Endothelial cell of umbilical vein (primary cell): ENCODE data around the gene PNKP. TPM values are rescaled to one million over a fixed set of nuclear protein-coding genes. Genes with fewer than 3 reads are reported as not detected.

Experiments
- BruUV-seq: library from RNA; stranded (reverse); fragments of 400-500 nt; replicated peaks from 2 replicates; lab custom pipeline; 2021; lab: Mats Ljungman, UMichigan
- CTCF ChIA-PET: fragments of 300-600, 350-600 bp; sonication (Branson Sonifier 250); formaldehyde crosslinking; loops from one replicate; lab custom pipeline; 2021; ENCODE audit warnings: antibody characterized with exemption, inconsistent platforms; lab: Charles Lee
- POLR2A ChIA-PET: fragments of 300-600, 350-600 bp; sonication (Branson Sonifier 250); formaldehyde crosslinking; loops from one replicate; lab custom pipeline; 2021; ENCODE audit warnings: antibody characterized with exemption, inconsistent platforms; lab: Charles Lee
- DNase-seq: peaks from one replicate; pipeline ENCODE4 v3.0.0-alpha.2; 2011; ENCODE audit warnings: low read depth, low spot score
- FAIRE-seq: peaks from 2 replicates; lab custom pipeline; 2011; peaks lifted over from hg19 to GRCh38; lab: Jason Lieb, UNC
- H2AFZ ChIP-seq: 2 replicates; pipeline ENCODE4 v1.6.0; 2012; ENCODE audit warnings: low read depth, low read length, control low read depth, inconsistent platforms
- H3K27ac ChIP-seq: 2 replicates; pipeline ENCODE4 v1.5.1; 2011; ENCODE audit warnings: low read depth, mild to moderate bottlenecking, control low read depth, low read length, moderate library complexity; ENCODE audit not compliant: insufficient read depth
- H3K27me3 ChIP-seq, 2 experiments: 2 replicates each; pipeline versions ENCODE4 v1.6.0 to v1.6.1; 2011; ENCODE audit warnings: low read length in 2 of 2, mixed read lengths in 1 of 2; ENCODE audit not compliant: control insufficient read depth in 2 of 2, insufficient read depth in 2 of 2
- H3K36me3 ChIP-seq, 2 experiments: 2 replicates in 1 of 2; 3 replicates in 1 of 2; pipeline ENCODE4 v1.5.1; 2011; ENCODE audit warnings: low read length in 2 of 2, mild to moderate bottlenecking in 1 of 2, moderate library complexity in 1 of 2; ENCODE audit not compliant: control insufficient read depth in 2 of 2, insufficient read depth in 2 of 2; ENCODE audit errors: extremely low read depth in 1 of 2
- H3K4me1 ChIP-seq: 3 replicates; pipeline ENCODE4 v1.5.1; 2011; ENCODE audit warnings: mild to moderate bottlenecking, low read length; ENCODE audit not compliant: control insufficient read depth, insufficient read depth; ENCODE audit errors: extremely low read depth
- H3K4me2 ChIP-seq: 2 replicates; pipeline ENCODE4 v1.6.1; 2011; ENCODE audit warnings: low read length, control low read depth, mixed read lengths; ENCODE audit not compliant: insufficient read depth
- H3K4me3 ChIP-seq, 3 experiments: fragments of 200-600 bp in 1 of 3; sonication (generic), shearing (Covaris generic) in 1 of 3; replicated peaks in 1 of 3; 2 replicates each; pipeline ENCODE4 v1.5.1; 2011 to 2016; ENCODE audit warnings: control low read depth in 3 of 3, low read length in 3 of 3, mild to moderate bottlenecking in 2 of 3, inconsistent platforms in 1 of 3, low read depth in 1 of 3, moderate library complexity in 1 of 3; ENCODE audit not compliant: insufficient read depth in 1 of 3
- H3K79me2 ChIP-seq: 2 replicates; pipeline ENCODE4 v1.6.0; 2012; ENCODE audit warnings: low read length, inconsistent platforms; ENCODE audit not compliant: control insufficient read depth, insufficient read depth
- H3K9ac ChIP-seq: replicated peaks from 2 replicates; pipeline ENCODE3; 2011; ENCODE audit warnings: low read length, control low read depth; ENCODE audit not compliant: insufficient read depth; ENCODE audit errors: extremely low read depth
- H3K9me1 ChIP-seq: replicated peaks from 3 replicates; pipeline ENCODE4 v1.6.0; 2011; ENCODE audit warnings: mild to moderate bottlenecking, low read length; ENCODE audit not compliant: control insufficient read depth, insufficient read depth; ENCODE audit errors: extremely low read depth
- H3K9me3 ChIP-seq: replicated peaks from 2 replicates; pipeline ENCODE4 v1.5.1; 2012; ENCODE audit warnings: low read length, inconsistent platforms; ENCODE audit not compliant: control insufficient read depth, insufficient read depth
- H4K20me1 ChIP-seq: replicated peaks from 2 replicates; pipeline ENCODE3; 2011; ENCODE audit warnings: mild to moderate bottlenecking, low read length; ENCODE audit not compliant: control insufficient read depth, insufficient read depth; ENCODE audit errors: extremely low read depth
- CTCF ChIP-seq, 2 donors: IDR thresholded peaks; 1 replicate in 1 of 2; 2 replicates in 1 of 2; pipeline ENCODE4 v1.5.1; 2011; ENCODE audit warnings: low read length in 2 of 2, mild to moderate bottlenecking in 2 of 2, moderate library complexity in 2 of 2, control low read depth in 1 of 2, inconsistent platforms in 1 of 2, low read depth in 1 of 2; ENCODE audit not compliant: insufficient read depth in 1 of 2; ENCODE audit errors: extremely low read depth in 1 of 2
- EZH2 ChIP-seq: IDR thresholded peaks from 2 replicates; pipeline ENCODE4 v1.6.1; 2012; ENCODE audit warnings: borderline replicate concordance, low read depth, mild to moderate bottlenecking, moderate library complexity, low read length, inconsistent platforms; ENCODE audit not compliant: severe bottlenecking
- FOS ChIP-seq: IDR thresholded peaks from 2 replicates; pipeline ENCODE4 v1.6.1; 2011; ENCODE audit warnings: mild to moderate bottlenecking, low read length, moderate library complexity, borderline replicate concordance; ENCODE audit not compliant: insufficient read depth
- GATA2 ChIP-seq: IDR thresholded peaks from 2 replicates; pipeline ENCODE4 v1.7.0; 2011; ENCODE audit warnings: low read depth, mild to moderate bottlenecking, moderate library complexity, mixed read lengths, low read length; ENCODE audit not compliant: insufficient read length, insufficient read depth
- JUN ChIP-seq: IDR thresholded peaks from 2 replicates; pipeline ENCODE4 v1.6.1; 2011; ENCODE audit warnings: borderline replicate concordance, low read depth; ENCODE audit not compliant: insufficient read length, insufficient read depth
- MAX ChIP-seq: IDR thresholded peaks from 2 replicates; pipeline ENCODE4 v1.6.1; 2011; ENCODE audit not compliant: insufficient read depth, insufficient read length
- MYC ChIP-seq: IDR thresholded peaks from one replicate; pipeline ENCODE4 v1.6.1; 2011; ENCODE audit warnings: mild to moderate bottlenecking, low read depth, low read length
- POLR2A ChIP-seq: IDR thresholded peaks from 2 replicates; pipeline ENCODE4 v1.6.1; 2012; ENCODE audit warnings: low read depth, mild to moderate bottlenecking, control low read depth, low read length
- POLR2AphosphoS5 ChIP-seq: IDR thresholded peaks from 2 replicates; pipeline ENCODE4 v1.6.1; 2012; ENCODE audit warnings: low read depth, mild to moderate bottlenecking, control low read depth, low read length, moderate library complexity; ENCODE audit not compliant: insufficient read depth
- dilution Hi-C: fragments of 300-500 bp; cut with MboI; formaldehyde crosslinking; loops from one replicate; pipeline ENCODE4 v1.15.0; 2019; ENCODE audit warnings: low sequenced_read_pairs; ENCODE audit not compliant: extremely low pct_ligation_motif_present
- intact Hi-C: fragments of 100-400 bp; cut with micrococcal nuclease; formaldehyde crosslinking; loops from one replicate; pipeline ENCODE4 v1.10.0; 2022
- polyA plus RNA-seq, 4 experiments: library from polyadenylated mRNA; depleted of rRNA in 3 of 4; stranded (reverse) in 3 of 4; unstranded in 1 of 4; fragments of >200 nt; gene quantifications; 2 replicates each; pipeline versions ENCODE4 v1.2.1 to v1.2.3, GENCODE V29; 2011 to 2012; ENCODE audit warnings: missing spikeins in 1 of 4
- total RNA-seq: library from RNA; stranded (reverse); gene quantifications from 2 replicates; pipeline ENCODE4 v1.2.3, GENCODE V29; 2021

PNKP gene
- total and polyA plus RNA-seq, 2 donors (not counting 3 experiments of a cell fraction or from before 2014, with no cell fraction given) = 39.4 to 112 TPM

GRCh38 chr19:49849433-49850220 lies 17.7 kb downstream of the PNKP start:
- H3K27ac ChIP-seq = no peak overlapping the region
- dilution Hi-C loops = no loop called here
- POLR2A ChIA-PET = interaction anchor here (1.2 kb wide), 1 partner anchor 20 kb away, joined by 5 read pairs; no protein-coding TSS in a partner anchor

More at GRCh38 chr19:49849433-49850220, 17.7 kb downstream of the PNKP start:
- no peak overlapping the region for H3K4me3 ChIP-seq
- no peak for TF ChIP-seq POLR2A
- no peak for TF ChIP-seq GATA2
- TF ChIP-seq CTCF (IDR thresholded peaks at IDR 0.05; ENCODE audit: extremely low read depth in 1 of 2, insufficient read depth in 1 of 2, low read depth in 1 of 2, low read length in 2 of 2) = no peak
- no peak for TF ChIP-seq FOS
- no peak for TF ChIP-seq EZH2
- no peak for TF ChIP-seq POLR2AphosphoS5
- TF ChIP-seq MAX = no peak
- no peak for TF ChIP-seq MYC
- no peak for TF ChIP-seq JUN
- H3K9me3 ChIP-seq = no peaks in the 10 kb centered on the region
- intact Hi-C loops = loop anchor here (1.0 kb wide), 4 partner anchors 18 to 83 kb away; partner anchors contain the start of genes FUZ and PNKP
- DNase-seq (no peak), FAIRE-seq (no peak)
- H3K9ac ChIP-seq = no peak overlapping the region
- no peaks in the 10 kb centered on the region for H3K9me1 ChIP-seq
- no peak overlapping the region for H2AFZ ChIP-seq
- no peaks in the 10 kb centered on the region for H3K27me3 ChIP-seq
- peaks cover 0 to 1% of the 10 kb centered on the region in 2 experiments for H3K36me3 ChIP-seq
- no TSS peak for BruUV-seq
- peaks cover 25% of the 10 kb centered on the region for H3K79me2 ChIP-seq
- H3K4me1 ChIP-seq = peaks cover 24% of the 10 kb centered on the region
- CTCF ChIA-PET = interaction anchor here (1.2 to 1.8 kb wide), 2 partner anchors 20 to 31 kb away, joined by 6 to 8 read pairs; partner anchors contain the start of gene MED25
- H4K20me1 ChIP-seq = no peaks in the 10 kb centered on the region
- peak overlapping the region; percentile 72 for H3K4me2 ChIP-seq
